ENCODE results near the gene SHISA7.

DNA sequence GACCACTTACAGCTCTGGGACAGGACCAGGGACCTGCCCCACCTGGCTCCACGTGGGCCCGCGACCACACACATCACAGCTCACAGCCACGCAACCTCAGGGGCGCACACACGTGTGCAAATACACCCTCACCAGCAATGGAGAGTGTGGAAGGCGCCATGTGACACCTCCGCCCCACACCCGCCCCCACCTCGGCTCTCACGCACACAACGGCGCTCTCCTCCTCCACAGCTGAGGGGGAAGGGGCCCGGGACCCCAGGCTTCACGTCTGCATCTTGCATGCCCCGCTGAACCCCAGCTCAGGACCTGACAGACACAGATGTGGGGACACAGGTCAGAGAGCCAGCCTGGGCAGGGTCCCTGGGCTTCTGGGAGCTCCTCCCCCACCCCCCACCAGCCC, 6.4 kb upstream of the SHISA7 start:
- TF ChIP-seq, protein P1, sequence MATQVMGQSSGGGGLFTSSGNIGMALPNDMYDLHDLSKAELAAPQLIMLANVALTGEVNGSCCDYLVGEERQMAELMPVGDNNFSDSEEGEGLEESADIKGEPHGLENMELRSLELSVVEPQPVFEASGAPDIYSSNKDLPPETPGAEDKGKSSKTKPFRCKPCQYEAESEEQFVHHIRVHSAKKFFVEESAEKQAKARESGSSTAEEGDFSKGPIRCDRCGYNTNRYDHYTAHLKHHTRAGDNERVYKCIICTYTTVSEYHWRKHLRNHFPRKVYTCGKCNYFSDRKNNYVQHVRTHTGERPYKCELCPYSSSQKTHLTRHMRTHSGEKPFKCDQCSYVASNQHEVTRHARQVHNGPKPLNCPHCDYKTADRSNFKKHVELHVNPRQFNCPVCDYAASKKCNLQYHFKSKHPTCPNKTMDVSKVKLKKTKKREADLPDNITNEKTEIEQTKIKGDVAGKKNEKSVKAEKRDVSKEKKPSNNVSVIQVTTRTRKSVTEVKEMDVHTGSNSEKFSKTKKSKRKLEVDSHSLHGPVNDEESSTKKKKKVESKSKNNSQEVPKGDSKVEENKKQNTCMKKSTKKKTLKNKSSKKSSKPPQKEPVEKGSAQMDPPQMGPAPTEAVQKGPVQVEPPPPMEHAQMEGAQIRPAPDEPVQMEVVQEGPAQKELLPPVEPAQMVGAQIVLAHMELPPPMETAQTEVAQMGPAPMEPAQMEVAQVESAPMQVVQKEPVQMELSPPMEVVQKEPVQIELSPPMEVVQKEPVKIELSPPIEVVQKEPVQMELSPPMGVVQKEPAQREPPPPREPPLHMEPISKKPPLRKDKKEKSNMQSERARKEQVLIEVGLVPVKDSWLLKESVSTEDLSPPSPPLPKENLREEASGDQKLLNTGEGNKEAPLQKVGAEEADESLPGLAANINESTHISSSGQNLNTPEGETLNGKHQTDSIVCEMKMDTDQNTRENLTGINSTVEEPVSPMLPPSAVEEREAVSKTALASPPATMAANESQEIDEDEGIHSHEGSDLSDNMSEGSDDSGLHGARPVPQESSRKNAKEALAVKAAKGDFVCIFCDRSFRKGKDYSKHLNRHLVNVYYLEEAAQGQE (IDR thresholded peaks at IDR 0.05), result no peak
- TF ChIP-seq, protein P2, sequence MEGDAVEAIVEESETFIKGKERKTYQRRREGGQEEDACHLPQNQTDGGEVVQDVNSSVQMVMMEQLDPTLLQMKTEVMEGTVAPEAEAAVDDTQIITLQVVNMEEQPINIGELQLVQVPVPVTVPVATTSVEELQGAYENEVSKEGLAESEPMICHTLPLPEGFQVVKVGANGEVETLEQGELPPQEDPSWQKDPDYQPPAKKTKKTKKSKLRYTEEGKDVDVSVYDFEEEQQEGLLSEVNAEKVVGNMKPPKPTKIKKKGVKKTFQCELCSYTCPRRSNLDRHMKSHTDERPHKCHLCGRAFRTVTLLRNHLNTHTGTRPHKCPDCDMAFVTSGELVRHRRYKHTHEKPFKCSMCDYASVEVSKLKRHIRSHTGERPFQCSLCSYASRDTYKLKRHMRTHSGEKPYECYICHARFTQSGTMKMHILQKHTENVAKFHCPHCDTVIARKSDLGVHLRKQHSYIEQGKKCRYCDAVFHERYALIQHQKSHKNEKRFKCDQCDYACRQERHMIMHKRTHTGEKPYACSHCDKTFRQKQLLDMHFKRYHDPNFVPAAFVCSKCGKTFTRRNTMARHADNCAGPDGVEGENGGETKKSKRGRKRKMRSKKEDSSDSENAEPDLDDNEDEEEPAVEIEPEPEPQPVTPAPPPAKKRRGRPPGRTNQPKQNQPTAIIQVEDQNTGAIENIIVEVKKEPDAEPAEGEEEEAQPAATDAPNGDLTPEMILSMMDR (IDR thresholded peaks at IDR 0.05; ENCODE audit: low read depth, low read length, missing input control), result no peak
